A549 (cell line): ENCODE measurements around the gene ALG2. TPM values are rescaled to one million over a fixed set of nuclear protein-coding genes. Genes with fewer than 3 reads are reported as not detected.

ENCODE experiments used
- ATAC-seq, 2 experiments: fragments of 200-7000 bp in 1 of 2; fragments of >200 bp in 1 of 2; cut with Nextera tagmentation in 1 of 2; cut with Tn5 transposase in 1 of 2; 3 replicates each; pipeline versions ENCODE4 v1.8.0 to v1.9.1; 2018 to 2020; ENCODE audit warnings: mild to moderate bottlenecking in 1 of 2, moderate library complexity in 1 of 2
- CTCF ChIA-PET: fragments of 300-600 bp; sonication (Branson Sonifier 250); formaldehyde crosslinking; extraction: SDS; loops from one replicate; lab custom pipeline; 2021; ENCODE audit warnings: antibody characterized with exemption, inconsistent platforms; lab: Yijun Ruan, JAX
- POLR2A ChIA-PET: fragments of 350-600 bp; formaldehyde crosslinking; extraction: SDS; loops from one replicate; lab custom pipeline; 2021; ENCODE audit warnings: antibody characterized with exemption, inconsistent platforms; lab: Yijun Ruan, JAX
- DNase-seq, 2 experiments: peaks; one replicate each; pipeline versions ENCODE4 v3.0.0 to v3.0.0-alpha.2; 2011 to 2016; ENCODE audit warnings: low read depth in 1 of 2, low spot score in 1 of 2
- FAIRE-seq: peaks from 2 replicates; lab custom pipeline; 2011; peaks lifted over from hg19 to GRCh38; lab: Jason Lieb, UNC
- H3K27ac ChIP-seq, 2 experiments: fragments of >200 bp; sonication (Bioruptor Twin); formaldehyde crosslinking; 3 replicates each; pipeline ENCODE4 v1.5.1; 2016 to 2017
- H3K4me1 ChIP-seq: fragments of >200 bp; sonication (Bioruptor Twin); formaldehyde crosslinking; 3 replicates; pipeline ENCODE4 v1.6.1; 2016
- H3K4me2 ChIP-seq: fragments of >200 bp; sonication (Bioruptor Twin); formaldehyde crosslinking; 3 replicates; pipeline ENCODE4 v1.6.1; 2016
- H3K4me3 ChIP-seq: fragments of >200 bp; sonication (Bioruptor Twin); formaldehyde crosslinking; 3 replicates; pipeline ENCODE4 v1.5.1; 2016
- H3K9me3 ChIP-seq: fragments of >200 bp; sonication (Bioruptor Twin); formaldehyde crosslinking; 3 replicates; pipeline ENCODE4 v1.6.1; 2016
- ATOH8 ChIP-seq: fragments of 250-450 bp; sonication (Bioruptor Pico); IDR thresholded peaks from 2 replicates; pipeline ENCODE4 v1.5.0; 2020; ENCODE audit warnings: low read depth, mild to moderate bottlenecking, moderate library complexity
- BCL3 ChIP-seq: fragments of >200 bp; sonication (Bioruptor Twin); formaldehyde crosslinking; IDR thresholded peaks from 3 replicates; pipeline ENCODE4 v1.6.1; 2016
- BHLHE40 ChIP-seq: IDR thresholded peaks from 2 replicates; pipeline ENCODE4 v1.6.1; 2012; ENCODE audit warnings: low read depth, low read length, inconsistent platforms
- CBX8 ChIP-seq: fragments of 200-600 bp; sonication (generic); IDR thresholded peaks from 2 replicates; pipeline ENCODE4 v1.6.1; 2016
- CEBPB ChIP-seq, 2 experiments: fragments of >200 bp in 1 of 2; sonication (Bioruptor Twin) in 1 of 2; formaldehyde crosslinking in 1 of 2; IDR thresholded peaks; 2 replicates each; pipeline ENCODE4 v1.6.1; 2012 to 2016
- CHD4 ChIP-seq: fragments of 200-600 bp; sonication (generic); IDR thresholded peaks from 2 replicates; pipeline ENCODE4 v1.6.1; 2016; ENCODE audit warnings: antibody characterized with exemption, mild to moderate bottlenecking, borderline replicate concordance
- CTCF ChIP-seq: fragments of >200 bp; sonication (Bioruptor Twin); formaldehyde crosslinking; IDR thresholded peaks from 3 replicates; pipeline ENCODE4 v1.5.1; 2016
- E2F6 ChIP-seq: IDR thresholded peaks from 2 replicates; pipeline ENCODE4 v1.6.1; 2012; ENCODE audit warnings: low read depth, borderline replicate concordance
- FOSB ChIP-seq: fragments of 250-450 bp; sonication (Bioruptor Pico); IDR thresholded peaks from 2 replicates; pipeline ENCODE4 v1.5.0; 2020; ENCODE audit warnings: mild to moderate bottlenecking, moderate library complexity
- GATA3 ChIP-seq: IDR thresholded peaks from 2 replicates; pipeline ENCODE4 v1.6.1; 2012; ENCODE audit warnings: borderline replicate concordance
- HEYL ChIP-seq: fragments of 250-450 bp; sonication (Bioruptor Pico); IDR thresholded peaks from 2 replicates; pipeline ENCODE4 v1.8.0; 2021; ENCODE audit warnings: mild to moderate bottlenecking, moderate library complexity
- HMGXB4 ChIP-seq: fragments of 250-450 bp; sonication (Bioruptor Pico); IDR thresholded peaks from 2 replicates; pipeline ENCODE4 v1.5.0; 2021; ENCODE audit warnings: mild to moderate bottlenecking, moderate library complexity, borderline replicate concordance
- JUN ChIP-seq, 2 experiments: fragments of >200 bp; sonication (Bioruptor Twin); formaldehyde crosslinking; IDR thresholded peaks; 2 replicates in 1 of 2; 3 replicates in 1 of 2; pipeline ENCODE4 v1.6.1; 2016 to 2017
- JUNB ChIP-seq: fragments of >200 bp; sonication (Bioruptor Twin); formaldehyde crosslinking; IDR thresholded peaks from 2 replicates; pipeline ENCODE4 v1.6.1; 2016
- MAFK ChIP-seq: fragments of 450-650 bp; IDR thresholded peaks from 2 replicates; pipeline ENCODE4 v1.6.1; 2014; ENCODE audit not compliant: partially characterized antibody
- MAX ChIP-seq: IDR thresholded peaks from 2 replicates; pipeline ENCODE4 v1.6.1; 2012
- MYC ChIP-seq: IDR thresholded peaks from 2 replicates; pipeline ENCODE4 v1.6.1; 2012; ENCODE audit warnings: mild to moderate bottlenecking, inconsistent platforms, low read length, improper control_type of control experiment, borderline replicate concordance
- PBX3 ChIP-seq: IDR thresholded peaks from 2 replicates; pipeline ENCODE4 v1.6.1; 2012
- PHF8 ChIP-seq: fragments of 200-600 bp; sonication (generic); IDR thresholded peaks from 2 replicates; pipeline ENCODE4 v1.6.1; 2016; ENCODE audit warnings: low read depth, mild to moderate bottlenecking, antibody characterized with exemption, moderate library complexity, borderline replicate concordance
- POLR2A ChIP-seq: IDR thresholded peaks from 2 replicates; pipeline ENCODE4 v1.6.1; 2012; ENCODE audit warnings: mild to moderate bottlenecking, low read length
- RFX5 ChIP-seq: fragments of 450-650 bp; IDR thresholded peaks from 2 replicates; pipeline ENCODE4 v1.7.1; 2014; ENCODE audit warnings: antibody characterized with exemption, mild to moderate bottlenecking, moderate library complexity
- TP53 ChIP-seq: fragments of 250-450 bp; sonication (Bioruptor Pico); IDR thresholded peaks from 2 replicates; pipeline ENCODE4 v1.5.0; 2021; ENCODE audit warnings: mild to moderate bottlenecking, moderate library complexity
- ZFP36 ChIP-seq: fragments of 450-650 bp; IDR thresholded peaks from 2 replicates; pipeline ENCODE4 v1.6.1; 2014; ENCODE audit warnings: borderline replicate concordance; ENCODE audit not compliant: partially characterized antibody
- WGBS: methylation state at CpG from one replicate; pipeline ENCODE4 v1.1.6; 2017; ENCODE audit errors: missing lambda C conversion rate; 5-methylcytosine and 5-hydroxymethylcytosine counted together
- polyA minus RNA-seq: library from RNA; depleted of rRNA, polyadenylated mRNA; stranded (reverse); fragments of >200 nt; gene quantifications from 2 replicates; pipeline ENCODE4 v1.2.3, GENCODE V29; 2011; rRNA and poly(A)+ RNA removed
- polyA plus RNA-seq, 4 experiments: library from polyadenylated mRNA; depleted of rRNA in 3 of 4; stranded (reverse); fragments of >200 nt; fragmentation: RNase III in 1 of 4; extraction: RNeasy Plus Mini Kit Qiagen cat#74134 plus additional on column Dnase treatment in 1 of 4; gene quantifications; 2 replicates in 3 of 4; 3 replicates in 1 of 4; pipeline ENCODE4 v1.2.3, GENCODE V29; 2011 to 2017

ALG2 gene
- polyA plus RNA-seq (2011; rRNA removed) (76.3 and 77.9 TPM in 2 replicates), polyA plus RNA-seq (2017; fragmentation: RNase III; extraction: RNeasy Plus Mini Kit Qiagen cat#74134 plus additional on column Dnase treatment) (26.1 to 26.6 TPM (median 26.2 TPM) in 3 replicates), polyA minus RNA-seq (32.8 and 33.5 TPM in 2 replicates)
- 25.9 and 32.9 TPM in 2 replicates for polyA plus RNA-seq (2012; cell fraction: cytosol; rRNA removed)
- 19.5 and 23.9 TPM in 2 replicates for polyA plus RNA-seq (2012; cell fraction: nucleus; rRNA removed)

- H3K9me3 ChIP-seq = no peaks in the 10 kb centered on the region
- H3K4me2 ChIP-seq = peak within 1 kb of the TSS; percentile 76
- CTCF ChIA-PET = interaction anchor here (0.6 to 2.2 kb wide), 7 partner anchors 10 to 1155 kb away, joined by 3 to 14 read pairs (median 3); no protein-coding TSS in a partner anchor
- no peak for TF ChIP-seq CBX8
- TF ChIP-seq MYC = peak; percentile 54; the same call in 1 of the 2 replicates
- peak; percentile 83 for TF ChIP-seq PHF8
- no peak for TF ChIP-seq JUNB
- no peak for TF ChIP-seq ATOH8
- TF ChIP-seq CEBPB (IDR thresholded peaks at IDR 0.05) = 0 out of 4 replicates have a peak, but pooled peaks of 1 of the 2 experiments have one; percentile 22
- no peak for TF ChIP-seq RFX5
- TF ChIP-seq TP53 = no peak; the same call in 1 of the 2 replicates
- TF ChIP-seq HEYL (CRISPR knock-in tag) = no peak
- peak; percentile 87 for TF ChIP-seq MAFK
- TF ChIP-seq E2F6 = no peak; the same call in 1 of the 2 replicates
- no peak for TF ChIP-seq CHD4
- peak; percentile 49 for TF ChIP-seq MAX
- TF ChIP-seq BCL3 = 0 out of 3 replicates have a peak, but pooled peaks have one; percentile 46
- TF ChIP-seq BHLHE40 = no peak
- 0 out of 2 replicates have a peak, but pooled peaks have one; percentile 32 for TF ChIP-seq GATA3
- no peak for TF ChIP-seq CTCF
- peak; percentile 69 for TF ChIP-seq PBX3
- TF ChIP-seq FOSB = no peak
- TF ChIP-seq ZFP36 = no peak
- peak; percentile 97 for TF ChIP-seq POLR2A
- TF ChIP-seq JUN (IDR thresholded peaks at IDR 0.05) = peak; percentile 96
- TF ChIP-seq HMGXB4 (CRISPR knock-in tag) = no peak
- peak; percentile 94 to 95 for DNase-seq
- H3K4me3 ChIP-seq = peak within 1 kb of the TSS; percentile 82
- peak within 1 kb of the TSS; percentile 91 for H3K27ac ChIP-seq
- 1% methylated on average over 35 of the region's 70 CpGs for WGBS
- peaks cover 20% of the 10 kb centered on the region for H3K4me1 ChIP-seq
- peak; percentile 97 to 98 for ATAC-seq
- no peak for FAIRE-seq
- POLR2A ChIA-PET = interaction anchor here (0.5 to 1.8 kb wide), 11 partner anchors 9 to 1207 kb away, joined by 3 to 11 read pairs (median 6); no protein-coding TSS in a partner anchor
Measured at GRCh38 chr9:99221621-99222415, at the start of gene ALG2, which contains the start of gene SEC61B. TSS of gene ALG2 (minus strand) at chr9:99221942. CDS start at chr9:99221894, 48 bp downstream. TSS of gene SEC61B (plus strand) at chr9:99222282. CDS start at chr9:99222364, 82 bp downstream.
